Hematopoietic multipotent progenitor cell treated with erythropoietin and hydrocortisone succinate and interleukin-3 and kit ligand, for 6 days (in vitro differentiated cells): Measurements from ENCODE around the gene MMP24OS.
"Not testable (repeated sequence)": the region's sequence is repeated elsewhere in the genome, so short reads cannot be mapped to it uniquely, and the experiment has no call there.

ENCODE experiments used
- DNase-seq: peaks from one replicate; pipeline ENCODE4 v3.0.0-alpha.2; 2015

Gene MMP24OS

DNA sequence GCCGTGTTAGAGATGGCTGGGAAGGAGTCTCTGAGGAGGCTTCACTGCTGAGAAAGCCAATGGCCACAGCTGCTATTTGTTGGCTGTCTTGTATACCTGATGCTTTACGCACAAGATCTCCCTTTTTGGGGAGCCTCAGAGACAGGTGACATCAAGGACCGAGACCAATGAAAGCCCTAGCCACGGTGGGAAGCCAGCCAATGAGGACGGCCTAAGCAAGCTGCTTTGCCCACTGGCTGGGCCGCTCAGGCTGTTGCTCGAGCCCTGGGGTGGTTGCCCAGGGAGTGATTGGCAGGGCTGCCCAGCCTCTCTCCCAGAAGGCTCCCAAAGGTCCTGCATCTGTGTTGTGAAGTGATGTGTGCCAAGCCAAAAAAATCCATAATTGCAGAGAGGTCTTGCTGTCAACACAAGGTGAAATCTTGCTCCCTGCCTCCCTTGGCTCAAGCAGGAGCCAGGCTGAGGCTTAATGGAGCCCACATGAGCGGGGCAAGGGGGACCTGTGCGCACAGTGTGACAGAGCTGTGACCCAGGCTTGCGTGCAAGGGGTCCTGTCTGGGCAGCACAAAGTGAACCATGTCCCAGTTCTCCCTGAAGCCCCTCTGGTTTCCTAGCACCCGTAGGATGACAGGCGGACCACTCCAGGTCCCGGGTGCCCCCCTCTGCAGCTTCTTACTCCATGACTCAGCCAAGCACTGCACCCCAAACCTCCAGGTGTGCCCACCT, 4.3 kb downstream of the MMP24OS start:
- no peak for DNase-seq

GRCh38 chr20:35271904-35272303, 6.0 kb downstream of the MMP24OS start:
- DNase-seq = no peak

DNA sequence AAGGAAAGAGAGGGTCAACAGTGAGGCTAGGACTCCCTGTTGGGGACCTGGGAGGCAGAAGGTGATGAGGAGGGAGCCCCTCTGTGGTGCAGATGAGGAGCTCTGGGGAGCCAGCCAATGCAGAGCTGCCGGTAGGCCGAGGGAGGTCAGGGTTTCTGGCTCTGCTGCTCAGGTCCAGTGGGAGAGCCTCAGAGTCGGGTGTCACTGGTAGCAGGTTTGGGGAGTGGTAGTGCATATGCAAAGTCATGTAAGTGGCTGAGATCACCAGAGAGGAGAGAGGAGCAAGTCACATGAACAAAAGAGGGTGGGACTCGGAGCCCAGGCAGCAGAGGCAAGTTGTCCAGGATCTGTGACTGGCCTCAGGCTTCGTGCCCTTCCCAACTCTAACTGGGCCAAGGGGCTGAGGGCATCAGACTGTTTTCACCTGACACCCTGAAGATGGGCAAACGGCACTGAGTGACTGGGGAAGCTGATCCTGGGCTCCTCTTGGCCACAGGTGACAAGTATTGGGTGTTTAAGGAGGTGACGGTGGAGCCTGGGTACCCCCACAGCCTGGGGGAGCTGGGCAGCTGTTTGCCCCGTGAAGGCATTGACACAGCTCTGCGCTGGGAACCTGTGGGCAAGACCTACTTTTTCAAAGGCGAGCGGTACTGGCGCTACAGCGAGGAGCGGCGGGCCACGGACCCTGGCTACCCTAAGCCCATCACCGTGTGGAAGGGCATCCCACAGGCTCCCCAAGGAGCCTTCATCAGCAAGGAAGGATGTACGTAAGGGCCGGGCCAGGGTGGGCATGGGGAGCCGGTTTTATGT, 6.6 kb downstream of the MMP24OS start:
- DNase-seq = no peak

DNA sequence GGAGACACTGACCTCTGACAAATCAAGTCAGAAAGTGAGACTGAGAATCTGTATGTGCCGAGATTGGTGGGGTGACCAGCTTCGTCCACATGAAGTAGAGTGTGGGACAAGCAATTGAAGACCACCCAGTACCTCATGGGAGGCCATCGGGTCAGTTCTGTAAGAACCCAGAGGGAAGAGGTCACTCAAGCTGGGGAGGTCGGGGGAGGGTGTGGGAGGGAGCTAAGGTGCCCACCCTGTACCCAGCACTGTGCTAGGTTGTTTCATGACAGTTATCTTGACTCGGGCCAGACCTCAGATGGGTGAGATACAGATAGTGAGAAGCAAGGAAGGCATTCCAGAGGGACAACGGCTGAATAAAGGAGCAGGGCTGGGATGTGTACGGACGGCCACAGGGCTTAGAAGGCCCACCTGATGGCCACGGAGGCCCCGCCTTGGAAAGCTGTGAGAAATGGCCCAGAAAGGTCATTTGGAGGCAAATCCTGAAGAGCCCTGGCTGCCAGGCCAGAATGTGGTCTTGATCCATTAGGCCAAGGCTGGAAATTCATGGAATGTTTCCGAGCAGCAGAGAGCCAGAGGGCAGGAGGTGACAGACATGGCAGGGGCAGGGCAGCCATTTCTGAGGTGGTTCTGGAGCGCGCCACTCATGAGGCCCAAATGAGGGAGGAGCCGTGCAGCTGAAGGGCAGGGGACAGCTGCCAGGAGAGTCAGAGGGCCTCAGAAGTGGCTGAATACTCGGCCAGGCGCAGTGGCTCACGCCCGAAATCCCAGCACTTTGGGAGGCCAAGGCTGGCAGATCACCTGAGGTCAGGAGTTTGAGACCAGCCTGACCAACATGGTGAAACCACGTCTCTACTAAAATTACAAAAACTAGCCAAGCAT, 7.7 kb downstream of the MMP24OS start:
- DNase-seq = no peak

GRCh38 chr20:35269055-35269781, 8.7 kb downstream of the MMP24OS start:
- peak; percentile 85 for DNase-seq

GRCh38 chr20:35267092-35267491, 10.8 kb downstream of the MMP24OS start:
- no peak for DNase-seq

DNA sequence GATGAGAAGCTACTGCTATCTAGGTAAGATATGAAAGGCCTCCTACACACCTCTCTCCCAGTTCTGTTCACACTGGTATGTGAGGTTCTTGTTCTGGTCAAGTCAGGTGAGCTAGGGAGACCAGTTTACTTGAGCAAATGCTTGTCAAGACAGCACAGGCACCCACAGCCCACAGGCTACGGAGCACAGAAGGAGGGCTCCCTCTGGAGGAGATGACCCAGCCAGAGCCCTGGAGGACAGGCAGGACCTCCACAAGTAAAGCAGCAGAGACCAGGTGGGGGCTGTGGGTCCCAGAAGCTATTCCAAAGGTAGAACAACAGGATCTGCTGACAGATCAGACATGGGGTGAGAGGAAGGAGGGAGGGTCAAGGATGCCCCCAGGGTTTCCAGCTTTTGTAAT, 13.2 kb downstream of the MMP24OS start:
- DNase-seq = peak; percentile 44

GRCh38 chr20:35263532-35264341, 14.2 kb downstream of the MMP24OS start:
- DNase-seq = no peak

DNA sequence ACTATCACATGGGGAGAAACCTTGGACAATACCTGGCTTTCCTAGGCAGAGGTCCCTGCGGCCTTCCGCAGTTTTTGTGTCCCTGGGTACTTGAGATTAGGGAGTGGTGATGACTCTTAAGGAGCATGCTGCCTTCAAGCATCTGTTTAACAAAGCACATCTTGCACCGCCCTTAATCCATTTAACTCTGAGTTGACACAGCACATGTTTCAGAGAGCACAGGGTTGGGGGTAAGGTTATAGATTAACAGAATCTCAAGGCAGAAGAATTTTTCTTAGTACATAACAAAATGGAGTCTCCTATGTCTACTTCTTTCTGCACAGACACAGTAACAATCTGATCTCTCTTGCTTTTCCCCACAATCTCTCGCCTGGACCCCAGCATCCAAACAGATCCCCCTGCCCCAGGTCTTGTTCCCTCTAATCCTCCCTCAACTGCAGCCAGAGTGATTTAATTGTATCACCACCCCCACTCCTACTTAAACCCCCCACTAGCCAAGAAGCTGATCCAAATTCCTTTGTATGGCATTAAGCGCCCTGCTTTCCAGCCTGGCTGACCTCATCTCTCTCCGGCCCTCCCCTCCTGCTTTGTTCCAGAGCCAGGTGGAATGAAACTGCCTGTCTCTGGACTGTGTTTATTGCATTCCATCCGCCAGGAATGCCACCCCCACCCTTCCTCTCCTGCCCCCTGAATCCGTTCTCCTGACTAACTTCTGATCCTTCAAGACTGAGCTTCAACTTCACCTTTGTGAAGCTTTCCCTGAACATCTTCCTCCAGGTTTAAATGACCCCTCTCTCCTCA, 15.0 kb downstream of the MMP24OS start:
- not testable (repeated sequence) for DNase-seq

- not testable (repeated sequence) for DNase-seq
Observed at GRCh38 chr20:35262321-35262720, 15.6 kb downstream of the MMP24OS start.

DNA sequence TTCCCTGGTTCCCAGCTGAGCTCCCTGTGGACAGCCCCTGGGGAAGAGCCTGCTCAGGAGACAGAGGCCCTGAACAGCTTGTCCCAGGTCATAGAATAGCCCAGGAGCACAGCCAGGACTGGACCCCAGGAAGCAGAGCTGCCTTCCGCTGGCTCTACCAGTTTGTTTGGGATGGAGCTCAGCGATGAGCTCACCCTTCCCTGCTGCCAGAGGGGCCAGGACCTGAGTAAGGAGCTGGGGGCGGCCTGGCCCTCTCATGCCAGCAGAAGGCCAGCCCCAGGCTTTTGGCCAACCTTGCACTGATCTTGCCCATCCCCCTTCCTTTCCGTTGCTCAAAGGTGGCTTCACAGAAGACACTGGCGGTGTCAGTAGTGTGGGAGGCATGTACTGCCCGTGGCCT, 17.5 kb downstream of the MMP24OS start:
- no peak for DNase-seq

GRCh38 chr20:35257175-35257909, 20.6 kb downstream of the MMP24OS start:
- DNase-seq = no peak

DNA sequence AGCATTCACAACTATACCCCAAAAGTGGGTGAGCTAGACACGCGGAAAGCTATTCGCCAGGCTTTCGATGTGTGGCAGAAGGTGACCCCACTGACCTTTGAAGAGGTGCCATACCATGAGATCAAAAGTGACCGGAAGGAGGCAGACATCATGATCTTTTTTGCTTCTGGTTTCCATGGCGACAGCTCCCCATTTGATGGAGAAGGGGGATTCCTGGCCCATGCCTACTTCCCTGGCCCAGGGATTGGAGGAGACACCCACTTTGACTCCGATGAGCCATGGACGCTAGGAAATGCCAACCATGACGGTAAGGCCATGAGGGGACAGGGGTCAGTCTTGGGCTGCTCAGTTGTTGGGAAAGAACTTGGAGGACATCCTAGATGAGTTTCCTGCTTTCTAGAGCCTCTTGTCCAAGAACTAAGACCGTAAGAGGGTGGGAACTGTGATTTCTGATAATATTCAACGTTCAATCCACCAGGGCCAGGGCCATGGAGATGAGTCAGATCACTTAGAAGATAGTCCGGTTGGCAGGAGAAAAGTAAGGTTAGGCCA, 23.4 kb downstream of the MMP24OS start:
- no peak for DNase-seq

- no peak for DNase-seq
Observed at GRCh38 chr20:35253010-35253409, 24.9 kb downstream of the MMP24OS start.

- not testable (repeated sequence) for DNase-seq
Observed at GRCh38 chr20:35252598-35252997, 25.3 kb downstream of the MMP24OS start.

- DNase-seq = no peak
Observed at GRCh38 chr20:35252037-35252461, 25.9 kb downstream of the MMP24OS start.

DNA sequence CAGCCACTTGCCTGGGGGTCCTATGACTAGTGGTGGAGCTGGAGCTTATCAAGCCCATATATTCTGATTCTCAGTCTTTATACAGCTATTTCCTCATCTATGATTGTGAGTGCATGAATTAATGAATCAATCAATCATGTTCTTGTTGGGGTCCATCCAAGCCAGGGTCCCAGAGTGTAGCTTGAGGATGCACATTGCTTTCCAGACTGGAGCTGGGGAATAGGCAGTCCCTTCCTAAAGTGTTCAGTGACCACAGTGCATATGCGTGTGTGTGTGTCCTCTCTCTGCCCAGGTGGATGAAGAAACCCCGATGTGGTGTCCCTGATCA, 26.3 kb downstream of the MMP24OS start:
- no peak for DNase-seq

DNA sequence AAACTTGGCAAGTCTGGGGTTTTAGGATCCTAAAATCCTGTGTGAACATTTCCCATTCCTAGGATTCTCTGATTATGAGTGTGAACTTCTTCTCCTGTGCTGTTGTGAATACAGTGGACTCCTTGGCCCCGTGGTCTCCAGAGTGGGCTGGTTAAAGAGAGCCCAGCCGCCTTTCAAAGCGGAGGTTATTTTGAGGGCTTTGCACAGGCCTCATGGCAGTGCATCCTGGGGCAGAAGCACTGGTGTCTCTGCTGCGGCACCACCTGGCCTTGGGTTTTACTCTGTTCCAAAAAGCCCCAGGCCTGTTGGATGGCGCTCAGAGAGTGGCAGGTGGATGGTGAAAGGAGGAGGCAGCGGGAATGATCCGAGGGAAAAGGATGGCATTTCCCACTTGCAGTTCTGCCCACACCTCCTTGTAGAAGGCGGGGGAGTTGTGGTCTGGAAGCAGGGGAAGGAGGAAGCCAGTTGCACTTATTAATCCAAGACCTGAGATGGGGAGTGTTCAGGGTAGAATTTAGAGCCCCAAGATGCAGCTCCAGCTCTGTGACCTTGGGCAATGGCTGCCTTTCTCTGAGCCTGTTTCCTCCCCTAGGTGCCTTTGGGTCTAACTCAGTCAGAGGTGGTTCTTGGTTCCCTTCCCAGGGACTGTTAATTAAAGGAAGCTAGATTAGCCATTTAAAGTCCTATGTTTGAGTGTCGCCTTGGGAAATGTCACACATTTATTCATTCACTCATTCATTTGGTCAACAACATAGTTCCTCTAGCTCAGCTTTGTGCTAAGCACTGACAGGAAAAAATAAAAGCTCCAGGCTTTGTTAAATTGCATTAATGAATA, 29.1 kb downstream of the MMP24OS start:
- DNase-seq = no peak

GRCh38 chr20:35246723-35247122, 31.2 kb downstream of the MMP24OS start:
- DNase-seq = no peak
